T-helper 2 cell treated with Interferon-gamma antibody and Interleukin-4, amounts not matched to agents 100 ng/mL and 5 ng/mL, for 36 hours (primary cell): ENCODE data around the gene KHDC1L. TPM values are rescaled to one million over a fixed set of nuclear protein-coding genes. Genes with fewer than 3 reads are reported as not detected.
"Not testable (repeated sequence)": the region's sequence is repeated elsewhere in the genome, so short reads cannot be mapped to it uniquely, and the experiment has no call there.

Experiments
- intact Hi-C: fragments of 100-400 bp; cut with micrococcal nuclease; formaldehyde crosslinking; loops from one replicate; pipeline ENCODE4 v1.15.1; 2023
- total RNA-seq: library from RNA; stranded (reverse); gene quantifications from 2 replicates; pipeline ENCODE4 v1.2.3, GENCODE V29; 2022

The KHDC1L gene
- 0.32 TPM in 1 of 2 replicates, not detected in the other for total RNA-seq

GRCh38 chr6:73225396-73225795, at the start of gene KHDC1L:
KHDC1L (minus strand) TSS chr6:73225496; CDS start chr6:73225408, 88 bp downstream.
- intact Hi-C loops = no loop called here

GRCh38 chr6:73269296-73269695, 44.0 kb upstream of the KHDC1L start:
- intact Hi-C loops = not testable (repeated sequence)

GRCh38 chr6:73268896-73269295, 43.6 kb upstream of the KHDC1L start:
- intact Hi-C loops = not testable (repeated sequence)

GRCh38 chr6:73264446-73264845, 39.1 kb upstream of the KHDC1L start:
- intact Hi-C loops = no loop called here

- intact Hi-C loops = loop anchor here (2.0 kb wide), 2 partner anchors 45 to 641 kb away; partner anchors contain the start of gene KCNQ5
Observed at GRCh38 chr6:73263570-73263909, 38.2 kb upstream of the KHDC1L start.

GRCh38 chr6:73262671-73263569, 37.6 kb upstream of the KHDC1L start, which contains the start of gene KHDC1:
KHDC1 (minus strand) TSS chr6:73263196; CDS start chr6:73242517, 20,679 bp downstream.
- intact Hi-C loops = loop anchor here (2.0 kb wide), 2 partner anchors 46 to 640 kb away; partner anchors contain the start of gene KCNQ5

- intact Hi-C loops = no loop called here
Observed at GRCh38 chr6:73258721-73259120, 33.4 kb upstream of the KHDC1L start.

- intact Hi-C loops = not testable (repeated sequence)
Observed at GRCh38 chr6:73254323-73254722, 29.0 kb upstream of the KHDC1L start.

- intact Hi-C loops = no loop called here
Observed at GRCh38 chr6:73252703-73253102, 27.4 kb upstream of the KHDC1L start.

- intact Hi-C loops = no loop called here
Observed at GRCh38 chr6:73250016-73250415, 24.7 kb upstream of the KHDC1L start.

- intact Hi-C loops = no loop called here
Observed at GRCh38 chr6:73248192-73248903, 23.1 kb upstream of the KHDC1L start.

- intact Hi-C loops = no loop called here
Observed at GRCh38 chr6:73242001-73242400, 16.7 kb upstream of the KHDC1L start.

- intact Hi-C loops = no loop called here
Observed at GRCh38 chr6:73240730-73241129, 15.4 kb upstream of the KHDC1L start.

GRCh38 chr6:73236144-73236750, 11.0 kb upstream of the KHDC1L start:
- intact Hi-C loops = no loop called here

- intact Hi-C loops = no loop called here
Observed at GRCh38 chr6:73234733-73235132, 9.4 kb upstream of the KHDC1L start.

- intact Hi-C loops = not testable (repeated sequence)
Observed at GRCh38 chr6:73233971-73234370, 8.7 kb upstream of the KHDC1L start.

- intact Hi-C loops = no loop called here
Observed at GRCh38 chr6:73233048-73233447, 7.8 kb upstream of the KHDC1L start.

GRCh38 chr6:73231986-73232391, 6.7 kb upstream of the KHDC1L start:
- intact Hi-C loops = no loop called here

GRCh38 chr6:73227606-73228255, 2.4 kb upstream of the KHDC1L start:
- intact Hi-C loops = no loop called here

- intact Hi-C loops = no loop called here
Observed at GRCh38 chr6:73216859-73217258, 8.4 kb downstream of the KHDC1L start.

- intact Hi-C loops = no loop called here
Observed at GRCh38 chr6:73209117-73209516, 16.2 kb downstream of the KHDC1L start.
